Neural cell (in vitro differentiated cells): ENCODE results near the gene MAP10. TPM values are rescaled to one million over a fixed set of nuclear protein-coding genes. Genes with fewer than 3 reads are reported as not detected.

Experiments used
- H2AFZ ChIP-seq: fragments of 200-600, 300-800 bp; sonication (generic), shearing (Covaris generic); 2 replicates; pipeline ENCODE4 v1.6.0; 2014; ENCODE audit warnings: low read depth, mild to moderate bottlenecking, antibody characterized with exemption, low read length, moderate library complexity
- H3F3A ChIP-seq: fragments of 200-600 bp; shearing (Covaris generic); 2 replicates; pipeline ENCODE4 v1.6.1; 2016; ENCODE audit warnings: mild to moderate bottlenecking, moderate library complexity, mixed read lengths, antibody characterized with exemption, low read length; ENCODE audit not compliant: insufficient read depth, poor library complexity, severe bottlenecking
- H3K27ac ChIP-seq: fragments of 200-600, 300-800 bp; sonication (generic), shearing (Covaris generic); 2 replicates; pipeline ENCODE4 v1.5.1; 2014; ENCODE audit warnings: mild to moderate bottlenecking, low read length, moderate library complexity
- H3K27me3 ChIP-seq: fragments of 300-800, 200-600 bp; sonication (generic), shearing (Covaris generic); 2 replicates; pipeline ENCODE4 v1.6.0; 2014; ENCODE audit warnings: mild to moderate bottlenecking, low read depth, low read length, moderate library complexity; ENCODE audit not compliant: insufficient read depth
- H3K36me3 ChIP-seq: fragments of 300-800, 200-600 bp; sonication (generic), shearing (Covaris generic); 2 replicates; pipeline ENCODE4 v1.5.1; 2014; ENCODE audit warnings: mild to moderate bottlenecking, antibody characterized with exemption, low read length, moderate library complexity; ENCODE audit not compliant: insufficient read depth
- H3K4me2 ChIP-seq: fragments of 300-800, 200-600 bp; sonication (generic), shearing (Covaris generic); 2 replicates; pipeline ENCODE4 v1.6.0; 2014; ENCODE audit warnings: mild to moderate bottlenecking, low read length
- H3K4me3 ChIP-seq: fragments of 300-800, 200-600 bp; sonication (generic), shearing (Covaris generic); 2 replicates; pipeline ENCODE4 v1.5.1; 2014; ENCODE audit warnings: mild to moderate bottlenecking, low read length, moderate library complexity
- H3K79me2 ChIP-seq: fragments of 200-600 bp; shearing (Covaris generic); replicated peaks from 2 replicates; pipeline ENCODE4 v1.6.0; 2014; ENCODE audit warnings: mild to moderate bottlenecking, low read length, moderate library complexity; ENCODE audit not compliant: insufficient read depth
- H3K9ac ChIP-seq: fragments of 300-800, 200-600 bp; sonication (generic), shearing (Covaris generic); 2 replicates; pipeline ENCODE4 v1.6.1; 2016; ENCODE audit warnings: mild to moderate bottlenecking, low read length, mixed read lengths
- H3K9me2 ChIP-seq: fragments of 200-600 bp; shearing (Covaris generic); 2 replicates; pipeline ENCODE4 v1.6.1; 2016; ENCODE audit warnings: mild to moderate bottlenecking, low read length, mixed read lengths; ENCODE audit not compliant: insufficient read depth
- H3K9me3 ChIP-seq: fragments of 200-600, 300-800 bp; sonication (generic), shearing (Covaris generic); 2 replicates; pipeline ENCODE4 v1.6.1; 2016; ENCODE audit warnings: mild to moderate bottlenecking, mixed run types, low read length, moderate library complexity, mixed read lengths
- H4K20me1 ChIP-seq: fragments of 200-600 bp; shearing (Covaris generic); 2 replicates; pipeline ENCODE4 v1.6.1; 2016; ENCODE audit warnings: mild to moderate bottlenecking, mixed run types; ENCODE audit not compliant: insufficient read depth
- EP300 ChIP-seq: fragments of 450-650 bp; conservative IDR thresholded peaks from 2 replicates; pipeline ENCODE4 v1.6.1; 2014; ENCODE audit warnings: antibody characterized with exemption, mild to moderate bottlenecking, moderate library complexity; ENCODE audit not compliant: poor library complexity, severe bottlenecking
- EZH2 ChIP-seq: fragments of 200-600, 300-800 bp; shearing (Covaris generic), sonication (generic); IDR thresholded peaks from 2 replicates; pipeline ENCODE4 v1.6.1; 2014; ENCODE audit warnings: antibody characterized with exemption, low read length, borderline replicate concordance, mild to moderate bottlenecking; ENCODE audit not compliant: insufficient read depth, poor library complexity, severe bottlenecking
- MXI1 ChIP-seq: fragments of 450-650 bp; conservative IDR thresholded peaks from 2 replicates; pipeline ENCODE4 v1.6.1; 2014; ENCODE audit warnings: antibody characterized with exemption, mild to moderate bottlenecking; ENCODE audit not compliant: poor library complexity, severe bottlenecking
- POLR2AphosphoS5 ChIP-seq: IDR thresholded peaks from 2 replicates; pipeline ENCODE4 v1.6.1; 2012
- RAD21 ChIP-seq: fragments of 450-650 bp; conservative IDR thresholded peaks from 2 replicates; pipeline ENCODE4 v1.6.1; 2014; ENCODE audit warnings: antibody characterized with exemption, mild to moderate bottlenecking, moderate library complexity
- SMC3 ChIP-seq: fragments of 450-650 bp; conservative IDR thresholded peaks from 2 replicates; pipeline ENCODE4 v1.6.1; 2014; ENCODE audit warnings: antibody characterized with exemption, mild to moderate bottlenecking, moderate library complexity; ENCODE audit not compliant: poor library complexity
- TAF1 ChIP-seq: IDR thresholded peaks from 2 replicates; pipeline ENCODE4 v1.6.1; 2012; ENCODE audit warnings: low read depth
- polyA plus RNA-seq: library from polyadenylated mRNA; depleted of rRNA; stranded (reverse); fragments of >200 nt; gene quantifications from 2 replicates; pipeline ENCODE4 v1.2.3, GENCODE V29; 2014
- TF ChIP-seq, protein P1 (sequence below): fragments of 450-650 bp; IDR thresholded peaks from 2 replicates; pipeline ENCODE4 v1.5.1; 2014; ENCODE audit warnings: antibody characterized with exemption, mild to moderate bottlenecking, moderate library complexity; ENCODE audit not compliant: poor library complexity, severe bottlenecking
- TF ChIP-seq, protein P2 (sequence below): IDR thresholded peaks from 2 replicates; pipeline ENCODE4 v1.6.1; 2012; ENCODE audit warnings: borderline replicate concordance

MAP10 gene
- polyA plus RNA-seq, 1 donor from 2014 or later, result 1.1 TPM

DNA sequence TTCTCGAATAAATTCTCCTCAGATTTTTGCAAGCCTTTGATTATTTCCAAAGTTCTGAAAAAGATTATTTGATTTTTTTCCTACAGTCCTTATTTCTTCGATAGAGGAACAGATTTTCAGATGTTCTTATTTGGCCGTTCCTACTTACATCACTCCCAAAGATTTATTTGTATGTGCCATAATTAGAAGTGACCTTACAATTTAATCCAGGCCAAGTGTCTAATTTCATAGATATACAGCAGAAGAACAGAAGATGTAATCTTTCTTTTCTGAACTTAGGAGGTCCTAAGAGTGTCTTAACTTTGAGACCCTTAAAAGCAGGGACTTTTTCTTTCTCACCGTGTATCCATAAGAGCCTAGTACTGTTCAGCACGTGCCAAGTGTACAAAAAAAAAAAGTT, 46.3 kb downstream of the MAP10 start:
- no peaks in the 10 kb centered on the region for H4K20me1 ChIP-seq
- peaks cover 16% of the 10 kb centered on the region for H3K27me3 ChIP-seq
- H3K4me3 ChIP-seq, result no peak overlapping the region
- TF ChIP-seq POLR2AphosphoS5 (no peak), RAD21 (no peak), TAF1 (no peak), EP300 (no peak), SMC3 (no peak), MXI1 (no peak), EZH2 (no peak)
- TF ChIP-seq, protein P1, sequence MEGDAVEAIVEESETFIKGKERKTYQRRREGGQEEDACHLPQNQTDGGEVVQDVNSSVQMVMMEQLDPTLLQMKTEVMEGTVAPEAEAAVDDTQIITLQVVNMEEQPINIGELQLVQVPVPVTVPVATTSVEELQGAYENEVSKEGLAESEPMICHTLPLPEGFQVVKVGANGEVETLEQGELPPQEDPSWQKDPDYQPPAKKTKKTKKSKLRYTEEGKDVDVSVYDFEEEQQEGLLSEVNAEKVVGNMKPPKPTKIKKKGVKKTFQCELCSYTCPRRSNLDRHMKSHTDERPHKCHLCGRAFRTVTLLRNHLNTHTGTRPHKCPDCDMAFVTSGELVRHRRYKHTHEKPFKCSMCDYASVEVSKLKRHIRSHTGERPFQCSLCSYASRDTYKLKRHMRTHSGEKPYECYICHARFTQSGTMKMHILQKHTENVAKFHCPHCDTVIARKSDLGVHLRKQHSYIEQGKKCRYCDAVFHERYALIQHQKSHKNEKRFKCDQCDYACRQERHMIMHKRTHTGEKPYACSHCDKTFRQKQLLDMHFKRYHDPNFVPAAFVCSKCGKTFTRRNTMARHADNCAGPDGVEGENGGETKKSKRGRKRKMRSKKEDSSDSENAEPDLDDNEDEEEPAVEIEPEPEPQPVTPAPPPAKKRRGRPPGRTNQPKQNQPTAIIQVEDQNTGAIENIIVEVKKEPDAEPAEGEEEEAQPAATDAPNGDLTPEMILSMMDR, result no peak
- TF ChIP-seq, protein P2, sequence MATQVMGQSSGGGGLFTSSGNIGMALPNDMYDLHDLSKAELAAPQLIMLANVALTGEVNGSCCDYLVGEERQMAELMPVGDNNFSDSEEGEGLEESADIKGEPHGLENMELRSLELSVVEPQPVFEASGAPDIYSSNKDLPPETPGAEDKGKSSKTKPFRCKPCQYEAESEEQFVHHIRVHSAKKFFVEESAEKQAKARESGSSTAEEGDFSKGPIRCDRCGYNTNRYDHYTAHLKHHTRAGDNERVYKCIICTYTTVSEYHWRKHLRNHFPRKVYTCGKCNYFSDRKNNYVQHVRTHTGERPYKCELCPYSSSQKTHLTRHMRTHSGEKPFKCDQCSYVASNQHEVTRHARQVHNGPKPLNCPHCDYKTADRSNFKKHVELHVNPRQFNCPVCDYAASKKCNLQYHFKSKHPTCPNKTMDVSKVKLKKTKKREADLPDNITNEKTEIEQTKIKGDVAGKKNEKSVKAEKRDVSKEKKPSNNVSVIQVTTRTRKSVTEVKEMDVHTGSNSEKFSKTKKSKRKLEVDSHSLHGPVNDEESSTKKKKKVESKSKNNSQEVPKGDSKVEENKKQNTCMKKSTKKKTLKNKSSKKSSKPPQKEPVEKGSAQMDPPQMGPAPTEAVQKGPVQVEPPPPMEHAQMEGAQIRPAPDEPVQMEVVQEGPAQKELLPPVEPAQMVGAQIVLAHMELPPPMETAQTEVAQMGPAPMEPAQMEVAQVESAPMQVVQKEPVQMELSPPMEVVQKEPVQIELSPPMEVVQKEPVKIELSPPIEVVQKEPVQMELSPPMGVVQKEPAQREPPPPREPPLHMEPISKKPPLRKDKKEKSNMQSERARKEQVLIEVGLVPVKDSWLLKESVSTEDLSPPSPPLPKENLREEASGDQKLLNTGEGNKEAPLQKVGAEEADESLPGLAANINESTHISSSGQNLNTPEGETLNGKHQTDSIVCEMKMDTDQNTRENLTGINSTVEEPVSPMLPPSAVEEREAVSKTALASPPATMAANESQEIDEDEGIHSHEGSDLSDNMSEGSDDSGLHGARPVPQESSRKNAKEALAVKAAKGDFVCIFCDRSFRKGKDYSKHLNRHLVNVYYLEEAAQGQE, result no peak
- H3K9me3 ChIP-seq, result no peaks in the 10 kb centered on the region
- no peaks in the 10 kb centered on the region for H3F3A ChIP-seq
- H2AFZ ChIP-seq, result no peak overlapping the region
- H3K27ac ChIP-seq, result no peak overlapping the region
- no peaks in the 10 kb centered on the region for H3K9me2 ChIP-seq
- H3K4me2 ChIP-seq, result no peak overlapping the region
- no peak overlapping the region for H3K9ac ChIP-seq
- H3K79me2 ChIP-seq, result no peaks in the 10 kb centered on the region
- H3K36me3 ChIP-seq, result no peaks in the 10 kb centered on the region

DNA sequence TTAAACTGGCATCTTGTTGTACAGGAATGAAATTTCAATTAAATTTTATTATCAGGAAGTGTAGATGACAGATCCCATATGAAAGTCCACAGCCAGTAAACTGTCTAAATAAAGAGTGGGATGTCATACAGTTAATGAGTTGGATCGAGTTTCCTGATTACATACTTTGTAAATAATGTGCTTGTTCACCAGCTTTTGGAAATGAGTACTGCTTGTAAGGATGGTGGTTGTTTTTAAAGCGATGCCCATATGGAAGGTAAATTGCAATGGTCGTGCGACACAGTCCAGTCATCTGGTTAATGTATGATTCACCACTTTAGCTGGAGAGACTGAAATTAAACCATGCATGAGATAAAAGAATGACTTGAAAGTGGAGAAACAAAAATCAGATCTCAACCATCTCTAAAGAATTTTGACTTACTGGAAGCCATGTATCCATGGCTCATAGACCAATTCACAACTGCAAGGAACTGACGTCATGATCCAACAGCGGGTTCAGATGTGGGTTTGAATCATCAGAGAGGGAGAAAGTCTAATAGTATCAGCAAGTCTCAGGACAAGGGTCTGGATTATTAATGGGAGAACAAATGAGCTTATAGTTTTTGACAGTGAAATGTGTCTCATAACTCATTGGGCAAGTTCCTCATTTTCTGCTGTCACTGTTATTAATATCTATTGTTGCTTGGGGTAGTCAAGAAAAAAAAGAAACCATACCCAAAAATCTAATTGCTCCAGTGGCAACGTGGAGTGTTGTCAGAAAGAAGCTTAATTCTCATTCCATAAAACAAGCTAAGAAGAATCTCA, 49.0 kb downstream of the MAP10 start:
- Histone ChIP-seq H3K9me2 (no peaks in the 10 kb centered on the region), H3K9me3 (no peaks in the 10 kb centered on the region), H3F3A (no peaks in the 10 kb centered on the region), H3K4me2 (no peak overlapping the region), H3K4me3 (no peak overlapping the region), H3K27me3 (no peaks in the 10 kb centered on the region), H3K36me3 (no peaks in the 10 kb centered on the region), H4K20me1 (no peaks in the 10 kb centered on the region), H3K79me2 (no peaks in the 10 kb centered on the region), H2AFZ (no peak overlapping the region), H3K27ac (no peak overlapping the region), H3K9ac (no peak overlapping the region)
- TF ChIP-seq EZH2 (no peak), RAD21 (no peak), TAF1 (no peak), EP300 (no peak), SMC3 (no peak), MXI1 (no peak)
- TF ChIP-seq, protein P2, result no peak
